IMR-90 (cell line): ENCODE measurements around the gene DNAJB8.

Experiments used
- CTCF ChIP-seq: conservative IDR thresholded peaks from 2 replicates; pipeline ENCODE4 v1.5.1; 2012; ENCODE audit warnings: mild to moderate bottlenecking, low read depth, low read length, improper control_type of control experiment
- MAZ ChIP-seq: IDR thresholded peaks from 2 replicates; pipeline ENCODE4 v1.6.1; 2012; ENCODE audit warnings: low read depth, mild to moderate bottlenecking, low read length, improper control_type of control experiment, moderate library complexity, borderline replicate concordance
- RCOR1 ChIP-seq: IDR thresholded peaks from 2 replicates; pipeline ENCODE4 v1.6.1; 2012; ENCODE audit warnings: mild to moderate bottlenecking, low read length, improper control_type of control experiment; ENCODE audit not compliant: insufficient replicate concordance
- USF2 ChIP-seq: fragments of 150-350 bp; IDR thresholded peaks from 2 replicates; pipeline ENCODE4 v1.6.1; 2017; ENCODE audit warnings: mild to moderate bottlenecking, antibody characterized with exemption, low read length, low read depth

DNA sequence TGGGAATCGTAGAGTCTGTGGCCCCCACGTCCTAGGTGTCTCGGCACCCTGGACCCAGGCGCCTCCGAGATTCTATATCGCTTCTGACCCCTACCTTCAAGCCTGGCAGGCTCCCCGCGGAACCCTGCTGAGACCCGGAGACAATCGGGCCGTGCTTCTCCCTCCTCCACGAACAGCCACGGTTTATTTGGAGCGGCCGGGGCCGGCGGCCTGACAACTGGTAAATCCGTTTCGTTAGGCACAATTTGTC lies 24.9 kb upstream of the DNAJB8 start:
- TF ChIP-seq CTCF = no peak
- TF ChIP-seq RCOR1 = no peak
- TF ChIP-seq USF2 = no peak
- no peak for TF ChIP-seq MAZ
